HG02870 (cell line): ENCODE measurements around the gene OSBPL2.

Experiments
- ATAC-seq: cut with Tn5 transposase; IDR thresholded peaks from one replicate; pipeline ENCODE4 v1.9.1; 2021; ENCODE audit warnings: mild to moderate bottlenecking, moderate library complexity; ENCODE audit not compliant: unreplicated experiment

The OSBPL2 gene

GRCh38 chr20:62277253-62277652 lies 38.9 kb downstream of the OSBPL2 start:
- no peak for ATAC-seq

GRCh38 chr20:62280303-62280702 lies 42.0 kb downstream of the OSBPL2 start:
- no peak for ATAC-seq

- no peak for ATAC-seq
These were observed 43.0 kb downstream of the OSBPL2 start for GRCh38 chr20:62281161-62281933.

GRCh38 chr20:62282103-62282502 lies 43.8 kb downstream of the OSBPL2 start:
- no peak for ATAC-seq

DNA sequence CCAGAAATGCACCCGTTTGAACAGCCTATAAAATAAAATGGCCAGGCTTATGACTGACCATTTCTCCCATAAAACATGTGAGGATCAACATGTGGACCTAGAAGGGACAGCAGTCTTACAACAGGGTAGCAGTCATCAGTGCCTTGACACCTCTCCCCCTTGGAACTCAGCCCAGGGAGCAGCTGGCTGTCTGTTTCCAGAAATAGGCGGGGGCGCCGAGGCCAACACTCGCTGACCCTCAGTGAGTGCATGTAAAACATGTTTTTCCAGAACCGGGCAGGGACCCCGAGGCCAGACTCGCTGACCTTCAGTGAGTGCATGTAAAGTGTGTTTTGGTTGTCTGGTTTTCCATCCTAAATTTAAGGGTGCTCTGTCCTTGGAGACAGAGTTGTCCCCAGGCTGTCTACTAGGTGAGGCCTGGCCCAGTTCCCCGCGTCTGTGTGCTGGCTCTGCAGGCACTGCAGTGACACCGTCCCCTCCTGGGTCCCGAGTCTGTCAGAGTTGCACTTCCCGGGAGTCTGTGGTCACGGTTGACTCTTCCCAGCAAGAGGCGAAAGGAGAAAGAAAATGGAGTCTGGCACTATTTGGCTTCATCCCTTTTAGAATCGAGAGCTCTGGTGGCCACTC lies 44.7 kb downstream of the OSBPL2 start:
- no peak for ATAC-seq

DNA sequence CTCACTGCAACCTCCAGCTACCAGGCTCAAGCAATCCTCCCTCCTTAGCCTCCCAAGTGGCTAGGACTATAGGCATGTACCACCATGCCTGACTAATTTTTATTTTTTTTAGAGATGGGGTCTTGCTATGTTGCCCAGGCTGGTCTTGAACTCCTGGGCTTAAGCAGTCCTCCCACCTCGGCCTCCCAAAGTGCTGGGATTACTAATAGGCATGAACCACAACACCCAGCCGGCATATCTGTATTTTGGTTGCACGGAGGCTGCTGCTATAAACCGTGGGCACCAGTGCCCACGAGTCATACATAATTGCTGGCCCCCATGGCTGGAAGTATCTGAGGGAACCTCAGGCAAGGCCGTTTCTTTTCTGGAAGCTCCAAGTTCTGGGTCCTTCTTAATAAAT lies 46.1 kb downstream of the OSBPL2 start:
- ATAC-seq = no peak

DNA sequence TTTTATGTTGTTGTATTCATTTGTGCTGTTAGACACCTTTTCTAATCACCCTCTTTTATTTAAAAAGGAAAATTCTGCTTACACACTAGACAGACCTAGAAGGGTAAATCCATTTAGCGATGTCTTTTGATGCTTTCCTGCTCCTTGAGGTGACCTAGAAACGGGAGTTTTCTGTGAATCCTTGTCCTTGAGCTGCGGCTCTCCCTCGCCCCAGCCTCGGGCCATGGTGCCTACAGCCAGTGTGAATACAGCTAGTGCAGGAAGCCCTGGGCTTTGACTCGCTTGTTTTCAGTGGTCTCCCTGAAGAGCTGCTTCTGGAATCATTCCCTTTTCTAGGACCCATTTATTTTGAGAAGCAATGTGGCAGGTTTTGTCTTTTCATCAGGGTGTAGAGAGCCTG lies 46.8 kb downstream of the OSBPL2 start:
- no peak for ATAC-seq

DNA sequence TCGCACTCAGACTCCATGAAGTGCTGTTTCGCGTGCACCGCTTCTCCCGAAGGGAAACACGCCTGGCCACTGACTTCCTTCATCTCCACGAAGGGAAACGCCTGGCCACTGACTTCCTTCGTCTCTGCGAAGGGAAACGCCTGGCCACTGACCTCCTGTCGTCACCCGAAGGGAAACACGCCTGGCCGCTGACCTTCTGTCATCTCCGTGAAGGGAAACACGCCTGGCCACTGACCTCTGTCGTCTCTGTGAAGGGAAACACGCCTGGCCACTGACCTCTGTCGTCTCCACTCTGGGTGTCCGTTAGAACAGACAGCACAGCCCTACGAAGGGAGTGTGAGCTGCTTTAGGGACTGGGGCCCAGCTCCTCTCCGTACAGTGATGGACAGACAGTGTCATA lies 47.4 kb downstream of the OSBPL2 start:
- ATAC-seq = no peak

GRCh38 chr20:62286493-62287064 lies 48.3 kb downstream of the OSBPL2 start:
- no peak for ATAC-seq

- ATAC-seq = no peak
These were observed 48.8 kb downstream of the OSBPL2 start for GRCh38 chr20:62287129-62287528.

GRCh38 chr20:62287759-62288534 lies 49.6 kb downstream of the OSBPL2 start:
- no peak for ATAC-seq

- ATAC-seq = no peak
These were observed 50.3 kb downstream of the OSBPL2 start for GRCh38 chr20:62288535-62289105.

DNA sequence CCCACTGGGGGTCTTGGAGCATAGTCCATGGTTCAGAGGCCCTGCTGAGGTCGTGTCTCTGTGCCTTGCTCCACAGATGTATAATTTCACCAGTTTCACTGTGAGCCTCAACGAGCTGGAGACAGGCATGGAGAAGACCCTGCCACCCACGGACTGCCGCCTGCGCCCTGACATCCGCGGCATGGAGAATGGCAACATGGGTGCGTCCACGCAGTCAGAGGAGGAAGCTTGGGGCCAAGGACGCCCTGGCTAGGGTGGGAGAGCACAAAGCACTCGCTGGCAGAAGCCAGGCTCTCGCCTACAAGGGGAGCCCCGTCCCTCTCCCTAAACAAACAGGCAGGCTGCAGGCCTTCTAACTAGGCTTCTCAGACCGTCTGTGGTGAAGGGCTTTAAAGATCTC lies 50.8 kb downstream of the OSBPL2 start:
- ATAC-seq = no peak

DNA sequence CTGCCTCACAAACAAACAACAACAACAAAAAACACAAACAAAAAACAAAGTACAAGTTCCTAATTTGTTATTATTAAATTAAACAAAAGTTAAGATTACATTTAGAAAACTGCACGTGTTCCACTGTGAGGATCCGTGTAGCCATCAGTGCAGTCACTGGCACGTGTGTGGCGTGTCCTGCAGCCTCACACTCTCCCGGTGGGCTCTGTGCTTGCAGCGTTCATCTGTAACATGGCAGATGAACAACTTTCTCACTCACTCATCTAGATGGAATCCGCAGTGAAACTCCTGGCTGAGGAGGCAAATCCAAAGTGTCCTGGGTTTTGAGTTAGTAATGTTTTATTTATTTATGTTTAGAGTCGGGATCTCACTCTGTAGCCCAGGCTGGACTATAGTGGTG lies 51.6 kb downstream of the OSBPL2 start:
- no peak for ATAC-seq

- no peak for ATAC-seq
These were observed 53.1 kb downstream of the OSBPL2 start for GRCh38 chr20:62291251-62292066.

DNA sequence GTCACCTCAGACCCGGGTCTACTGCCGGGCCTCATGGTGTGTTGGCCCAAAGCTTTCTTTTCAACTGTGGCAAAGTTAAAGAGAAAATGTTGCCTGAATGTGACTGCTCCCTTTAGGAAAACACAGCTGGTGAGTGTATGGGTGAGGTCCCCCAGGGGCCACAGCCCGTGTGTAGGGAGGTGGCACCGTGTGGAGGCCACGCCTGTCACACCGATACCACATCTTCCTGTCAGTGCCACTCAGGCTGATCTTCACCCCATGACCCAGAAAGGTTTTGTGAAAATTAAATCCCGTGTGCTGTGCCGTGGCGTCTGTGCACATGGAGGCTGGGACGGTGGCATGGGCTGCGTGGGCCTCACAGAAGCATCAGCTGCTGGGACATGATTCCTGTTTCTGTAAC lies 53.8 kb downstream of the OSBPL2 start:
- no peak for ATAC-seq

- no peak for ATAC-seq
These were observed 54.9 kb downstream of the OSBPL2 start for GRCh38 chr20:62293111-62293784.

GRCh38 chr20:62293946-62294345 lies 55.6 kb downstream of the OSBPL2 start:
- no peak for ATAC-seq

DNA sequence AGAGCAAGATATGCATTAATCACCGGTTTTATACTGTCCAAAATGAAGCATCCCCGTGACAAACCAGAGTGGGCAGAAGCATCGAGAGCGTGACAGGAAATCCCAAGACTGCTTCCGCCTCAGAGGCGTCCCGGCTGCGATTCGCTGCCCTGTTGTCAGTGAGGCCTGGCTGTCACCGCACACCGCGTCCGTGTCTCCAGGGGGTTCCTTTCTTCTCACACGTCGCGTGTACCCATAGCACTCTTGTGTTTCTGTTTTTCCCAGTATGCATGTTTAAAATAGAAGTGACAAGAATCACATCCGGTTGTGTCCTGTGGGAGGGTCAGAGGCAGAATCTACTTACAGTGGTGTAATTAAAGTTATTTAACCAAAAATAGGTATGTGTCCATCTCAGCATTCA lies 56.2 kb downstream of the OSBPL2 start:
- ATAC-seq = no peak
